GM12892 (cell line): ENCODE data around the gene WFS1.

Source experiments
- POLR2AphosphoS5 ChIP-seq: IDR thresholded peaks from 2 replicates; pipeline ENCODE4 v1.6.1; 2011; ENCODE audit warnings: low read depth, low read length, control low read depth
- TAF1 ChIP-seq: IDR thresholded peaks from 2 replicates; pipeline ENCODE4 v1.6.1; 2011; ENCODE audit warnings: low read depth, mild to moderate bottlenecking, control low read depth, low read length, borderline replicate concordance

DNA sequence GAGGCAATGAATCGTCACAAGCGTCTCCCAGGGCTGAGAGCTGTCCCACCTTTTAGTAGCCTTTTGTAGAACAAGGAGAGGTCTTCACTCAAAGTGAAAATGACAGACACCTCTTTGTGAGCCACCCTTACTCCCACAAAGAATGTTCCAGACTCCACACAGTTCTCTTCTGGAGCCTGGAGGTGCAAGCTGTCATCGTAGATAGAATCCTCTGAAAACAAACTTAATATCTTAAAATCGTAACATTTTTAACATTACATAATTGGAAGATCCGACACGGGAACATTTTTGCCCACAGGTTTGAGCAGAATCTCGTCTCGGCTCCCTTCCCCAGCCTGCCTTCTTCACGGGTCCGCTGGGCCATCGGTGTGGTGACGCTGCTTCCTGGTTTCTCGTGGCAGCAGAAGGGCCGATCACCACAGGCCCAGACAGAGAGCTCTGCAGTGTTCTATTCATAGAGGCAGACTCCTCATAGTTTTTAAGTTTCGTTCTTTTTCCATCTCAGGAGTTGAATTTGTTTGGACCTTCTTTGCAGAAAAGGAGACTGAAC lies 27.7 kb downstream of the WFS1 start:
- no peak for TF ChIP-seq TAF1
- TF ChIP-seq POLR2AphosphoS5: no peak
